A549 treated with GW870086 at 1 μM for 4 hours (cell line): Measurements from ENCODE around the gene TXNDC12. TPM values are rescaled to one million over a fixed set of nuclear protein-coding genes. Genes with fewer than 3 reads are reported as not detected.

Experiments used
- total RNA-seq: library from RNA; stranded (reverse); fragments of 200-300 nt; extraction: Qiagen RNA extraction; gene quantifications from 5 replicates; pipeline ENCODE4 v1.2.3, GENCODE V29; 2022; ENCODE audit warnings: low read depth

The TXNDC12 gene
- total RNA-seq = 36.0 to 40.9 TPM (median 37.3 TPM) in 5 replicates

GRCh38 chr1:52055066-52055865 lies at the start of gene TXNDC12:
Gene TXNDC12 (minus strand): TSS chr1:52055191. CDS start chr1:52055096, 95 bp downstream.

GRCh38 chr1:52056163-52056936 lies 1.4 kb upstream of the TXNDC12 start, which contains the start of gene BTF3L4:
Gene BTF3L4 (plus strand): TSS chr1:52056295. CDS start chr1:52059848, 3,553 bp downstream.

GRCh38 chr1:52033190-52034049 lies 21.6 kb downstream of the TXNDC12 start, which contains the start of gene KTI12:
Gene KTI12 (minus strand): TSS chr1:52033810. CDS start chr1:52033761, 49 bp downstream.

GRCh38 chr1:51990478-51990965 lies 64.5 kb downstream of the TXNDC12 start, which contains the start of gene RAB3B:
Gene RAB3B (minus strand): TSS chr1:51990700. CDS start chr1:51977117, 13,583 bp downstream.

Other genes starting within 250 kb of the TXNDC12 start
- 67.9 to 83.7 TPM (median 72.8 TPM) in 5 replicates for gene NRDC, start 176.5 kb downstream of the TXNDC12 start, total RNA-seq
- 4.8 to 8.5 TPM (median 6.8 TPM) in 5 replicates for gene RAB3B, start 64.5 kb downstream of the TXNDC12 start, total RNA-seq
- gene KTI12, start 21.4 kb downstream of the TXNDC12 start, total RNA-seq = 17.8 to 23.1 TPM (median 18.3 TPM) in 5 replicates
- gene BTF3L4, start 1.1 kb upstream of the TXNDC12 start, total RNA-seq = 31.7 to 39.0 TPM (median 33.0 TPM) in 5 replicates
- gene ZFYVE9, start 86.9 kb upstream of the TXNDC12 start, total RNA-seq = 6.5 to 8.3 TPM (median 7.8 TPM) in 5 replicates